Vagina (tissue), 2 donors: Measurements from ENCODE around the gene ADISSP.

Experiments
- CTCF ChIP-seq, 3 experiments: fragments of 450-650 bp in 2 of 3; fragments of 200-600 bp in 1 of 3; sonication (generic) in 1 of 3; IDR thresholded peaks; one replicate each; pipeline ENCODE4 v1.5.1; 2017 to 2019; ENCODE audit warnings: antibody characterized with exemption in 3 of 3, mild to moderate bottlenecking in 2 of 3, moderate library complexity in 2 of 3
- POLR2A ChIP-seq, 2 donors: fragments of 450-650 bp; IDR thresholded peaks; one replicate each; pipeline ENCODE4 v1.6.1; 2017; ENCODE audit warnings: antibody characterized with exemption in 2 of 2, mild to moderate bottlenecking in 2 of 2, moderate library complexity in 2 of 2
- POLR2AphosphoS5 ChIP-seq, 2 donors: sonication (generic); formaldehyde crosslinking; IDR thresholded peaks; one replicate each; pipeline ENCODE4 v1.9.0; 2017; ENCODE audit warnings: antibody characterized with exemption in 2 of 2, mild to moderate bottlenecking in 2 of 2, low read depth in 1 of 2; ENCODE audit not compliant: insufficient read depth in 1 of 2

GRCh38 chr20:3757268-3757667, 10.3 kb downstream of the ADISSP start:
- TF ChIP-seq POLR2AphosphoS5 (IDR thresholded peaks at IDR 0.05; ENCODE audit: insufficient read depth in 1 of 2, low read depth in 1 of 2) (no peak), POLR2A (IDR thresholded peaks at IDR 0.05) (no peak), CTCF (IDR thresholded peaks at IDR 0.05) (no peak)
